Measurements from ENCODE around the gene SMAD3. TPM values are rescaled to one million over a fixed set of nuclear protein-coding genes. Genes with fewer than 3 reads are reported as not detected.

The SMAD3 gene
- total RNA-seq, 1 experiment from 2014 or later, result 89.2 TPM

- Histone ChIP-seq H3K9ac (ENCODE audit: low read length) (peak overlapping the region; percentile 34), H3K9me3 (ENCODE audit: control insufficient read depth in 1 of 2, insufficient read depth in 1 of 2, low read depth in 1 of 2, low read length in 2 of 2) (no peaks in the 10 kb centered on the region), H3K4me1 (ENCODE audit: control insufficient read depth in 1 of 2, insufficient read depth in 2 of 2, low read length in 2 of 2) (peaks cover 50 to 94% of the 10 kb centered on the region in 2 experiments), H3K4me2 (ENCODE audit: low read length) (peak overlapping the region; percentile 20), H3K27me3 (ENCODE audit: insufficient read depth, low read length) (no peaks in the 10 kb centered on the region), H3K4me3 (replicated peaks in 1 of 2; ENCODE audit: low read depth in 1 of 2, low read length in 2 of 2) (no peak overlapping the region), H2AFZ (ENCODE audit: low read depth, low read length, poor library complexity, severe bottlenecking) (no peak overlapping the region), H3K27ac (ENCODE audit: low read depth, low read length) (no peak overlapping the region), H3K36me3 (ENCODE audit: control insufficient read depth in 1 of 2, insufficient read depth in 2 of 2, low read length in 2 of 2) (peaks cover 0 to 14% of the 10 kb centered on the region in 2 experiments; a peak in 2 of 4 replicates), H4K20me1 (ENCODE audit: insufficient read depth) (no peaks in the 10 kb centered on the region), H3K9me2 (ENCODE audit: insufficient read depth) (no peaks in the 10 kb centered on the region), H3K79me2 (ENCODE audit: insufficient read depth, low read length) (peaks cover 100% of the 10 kb centered on the region)
- ChIA-PET RAD21 (ENCODE audit: low non-redundant PET in 1 of 2, low total read pairs in 2 of 2, uncharacterized antibody in 2 of 2, unreplicated experiment in 2 of 2) (no interaction called here), POLR2A (interaction anchor here (2.2 kb wide), 1 partner anchor 9 kb away, joined by 13 read pairs; no protein-coding TSS in a partner anchor), CTCF (no interaction called here)
- peak; percentile 45 for ATAC-seq
- intact Hi-C loops (cut with micrococcal nuclease), result no loop called here
- no peak for TF ChIP-seq TCF7L2 (IDR thresholded peaks at IDR 0.05; ENCODE audit: borderline replicate concordance, extremely low read depth, insufficient read depth, insufficient read length)
- TF ChIP-seq SRF (IDR thresholded peaks at IDR 0.05; ENCODE audit: low read depth), result no peak
- BruUV-seq (replicated peaks), result no TSS peak
- no peak for DNase-seq (ENCODE audit: low read depth, low spot score)
Observed at GRCh38 chr15:67134067-67134838, 68.9 kb downstream of the SMAD3 start.

- H3K4me2 ChIP-seq (ENCODE audit: low read length), result peak overlapping the region; percentile 20; the same call in 1 of the 2 replicates
- TF ChIP-seq ZFX (IDR thresholded peaks at IDR 0.05), result no peak
- no peak for TF ChIP-seq TCF7L2 (IDR thresholded peaks at IDR 0.05; ENCODE audit: borderline replicate concordance, extremely low read depth, insufficient read depth, insufficient read length)
- no peak for TF ChIP-seq ZBTB33 (IDR thresholded peaks at IDR 0.05; ENCODE audit: extremely low read depth, insufficient replicate concordance, low read length)
- no peak for TF ChIP-seq YY1 (IDR thresholded peaks at IDR 0.05; ENCODE audit: extremely low read depth, insufficient replicate concordance, low read depth, low read length)
- TF ChIP-seq FOSL1 (IDR thresholded peaks at IDR 0.05; ENCODE audit: low read depth), result no peak
- TF ChIP-seq CEBPB (IDR thresholded peaks at IDR 0.05; ENCODE audit: low read depth), result no peak
- TF ChIP-seq EZH2 (IDR thresholded peaks at IDR 0.05), result no peak
- no peak for TF ChIP-seq CTCF (IDR thresholded peaks at IDR 0.05 in 2 of 3, conservative IDR thresholded peaks at IDR 0.05 in 1 of 3; ENCODE audit: borderline replicate concordance in 1 of 3, insufficient read depth in 1 of 3, low read depth in 2 of 3, low read length in 2 of 3)
- TF ChIP-seq JUND (IDR thresholded peaks at IDR 0.05), result no peak
- TF ChIP-seq POLR2AphosphoS5 (IDR thresholded peaks at IDR 0.05; ENCODE audit: low read depth, low read length), result no peak
- no peak for TF ChIP-seq EGR1 (IDR thresholded peaks at IDR 0.05; ENCODE audit: low read depth)
Observed at GRCh38 chr15:67134871-67135492, 69.6 kb downstream of the SMAD3 start.

More at GRCh38 chr15:67134871-67135492, 69.6 kb downstream of the SMAD3 start:
- ChIA-PET POLR2A (interaction anchor here (2.2 kb wide), 1 partner anchor 10 kb away, joined by 13 read pairs; no protein-coding TSS in a partner anchor), RAD21 (ENCODE audit: low non-redundant PET in 1 of 2, low total read pairs in 2 of 2, uncharacterized antibody in 2 of 2, unreplicated experiment in 2 of 2) (no interaction called here), CTCF (no interaction called here)
- no peak for DNase-seq (ENCODE audit: low read depth, low spot score)
- Histone ChIP-seq H3K4me1 (ENCODE audit: control insufficient read depth in 1 of 2, insufficient read depth in 2 of 2, low read length in 2 of 2) (peaks cover 54 to 94% of the 10 kb centered on the region in 2 experiments), H3K79me2 (ENCODE audit: insufficient read depth, low read length) (peaks cover 99% of the 10 kb centered on the region), H3K9me2 (ENCODE audit: insufficient read depth) (no peaks in the 10 kb centered on the region), H2AFZ (ENCODE audit: low read depth, low read length, poor library complexity, severe bottlenecking) (no peak overlapping the region), H3K4me3 (replicated peaks in 1 of 2; ENCODE audit: low read depth in 1 of 2, low read length in 2 of 2) (no peak overlapping the region), H3K36me3 (ENCODE audit: control insufficient read depth in 1 of 2, insufficient read depth in 2 of 2, low read length in 2 of 2) (peaks cover 0 to 8% of the 10 kb centered on the region in 2 experiments; a peak in 1 of 4 replicates), H3K27me3 (ENCODE audit: insufficient read depth, low read length) (no peaks in the 10 kb centered on the region), H3K27ac (ENCODE audit: low read depth, low read length) (no peak overlapping the region), H3K9me3 (ENCODE audit: control insufficient read depth in 1 of 2, insufficient read depth in 1 of 2, low read depth in 1 of 2, low read length in 2 of 2) (no peaks in the 10 kb centered on the region), H4K20me1 (ENCODE audit: insufficient read depth) (no peaks in the 10 kb centered on the region), H3K9ac (ENCODE audit: low read length) (no peak overlapping the region; the same call in 1 of the 2 replicates)
- BruUV-seq (replicated peaks), result no TSS peak
- no peak for ATAC-seq
- intact Hi-C loops (cut with micrococcal nuclease), result no loop called here
